Heart right ventricle (tissue), 16 donors: ENCODE results near the gene CHST1. TPM values are rescaled to one million over a fixed set of nuclear protein-coding genes. Genes with fewer than 3 reads are reported as not detected.
A peak's percentile ranks its signal among the peaks of the same experiment; 100 is the strongest.

ENCODE experiments used
- ATAC-seq, 8 donors: fragments of 200-7000 bp; cut with Tn5 transposase; one replicate each; pipeline ENCODE4 v1.9.1; 2020; ENCODE audit warnings: mild to moderate bottlenecking in 8 of 8, moderate library complexity in 8 of 8, moderate number of reproducible peaks in 1 of 8
- DNase-seq, 2 donors: peaks; one replicate each; pipeline ENCODE4 v3.0.0-alpha.2; 2020
- H3K27ac ChIP-seq, 10 donors: fragments of 200-600 bp; sonication (generic) in 2 of 10; one replicate each; pipeline versions ENCODE4 v1.5.0 to v1.8.0; 2020 to 2022; ENCODE audit warnings: mild to moderate bottlenecking in 3 of 10
- H3K27me3 ChIP-seq, 7 donors: fragments of 200-600 bp; one replicate each; pipeline ENCODE4 v1.8.0; 2021 to 2022; ENCODE audit warnings: mild to moderate bottlenecking in 2 of 7
- H3K36me3 ChIP-seq, 9 donors: fragments of 200-600 bp; sonication (generic) in 1 of 9; one replicate each; pipeline versions ENCODE4 v1.5.0 to v1.8.0; 2020 to 2022; ENCODE audit warnings: mild to moderate bottlenecking in 2 of 9
- H3K4me1 ChIP-seq, 9 donors: fragments of 200-600 bp; sonication (generic) in 1 of 9; one replicate each; pipeline versions ENCODE4 v1.5.0 to v1.8.0; 2020 to 2022; ENCODE audit warnings: mild to moderate bottlenecking in 4 of 9
- H3K4me3 ChIP-seq, 10 donors: fragments of 200-600 bp; sonication (generic) in 2 of 10; one replicate each; pipeline versions ENCODE4 v1.5.0 to v1.8.0; 2020 to 2022; ENCODE audit warnings: mild to moderate bottlenecking in 7 of 10, moderate library complexity in 2 of 10
- H3K9me3 ChIP-seq, 11 donors: fragments of 200-600 bp in 10 of 11; sonication (generic) in 2 of 11; one replicate each; pipeline versions ENCODE4 v1.5.0 to v1.8.0; 2013 to 2022; ENCODE audit warnings: mild to moderate bottlenecking in 2 of 11, control low read depth in 1 of 11, moderate library complexity in 1 of 11
- WGBS, 2 donors: extraction: QIAGEN DNeasy Blood & Tissue Kit; methylation state at CpG; one replicate each; pipeline ENCODE4 v1.1.7; 2013; ENCODE audit warnings: inconsistent platforms in 1 of 2; 5-methylcytosine and 5-hydroxymethylcytosine counted together
- intact Hi-C, 10 donors: fragments of 100-400 bp; cut with DNase I; formaldehyde crosslinking; loops; one replicate each; pipeline versions ENCODE4 v1.11.1 to v1.14.2; 2022
- polyA plus RNA-seq, 2 donors: library from polyadenylated mRNA; stranded (reverse); fragments of 200-250 nt; gene quantifications; one replicate each; pipeline ENCODE4 v1.2.3, GENCODE V29; 2013
- total RNA-seq, 10 donors: library from RNA; stranded (reverse); fragmentation: NEBNext Ultra II Directional in 3 of 10; extraction: Animal tissue kit (Norgen Biotek cat#: 25700) in 3 of 10; gene quantifications; one replicate each; pipeline versions ENCODE4 v1.2.1 to v1.2.4, GENCODE V29; 2021 to 2023
- TF ChIP-seq, protein P1 (sequence below), 9 donors: fragments of 200-600 bp; sonication (generic) in 2 of 9; IDR thresholded peaks; one replicate each; pipeline versions ENCODE4 v1.5.0 to v1.8.0; 2021 to 2022; ENCODE audit warnings: antibody characterized with exemption in 9 of 9, mild to moderate bottlenecking in 5 of 9, moderate library complexity in 1 of 9
- donor health status: Arrhythmogenic right ventricular cardiomyopathy.
- donor health status: ischemic (EF 13 %, LVEDD 7.1; RV severe dilation, severe dysfunction).
- donor health status: healthy with polysubstance abuse.
- donor health status: DM: no; HTN: yes; CAD: no.
- donor health status: DM: no; HTN: no; CAD: no.
- donor health status: ischemic (EF 25% LVEDD 6.9; RV normal size, moderate dysfunction).
- donor health status: ischemic (EF 25% LVEDD 5.7; RV mildly dilated, moderate dysfunction).
- donor health status: healthy.
- donor health status: DM: yes; HTN: yes; CAD: no.
- donor health status: Ischemic cardiomyopathy.
- donor health status: ischemic (EF 35%, LVEDD 5.7; RV mildly dilated, moderate dysfunction).
- donor health status: nonischemic (EF 11% LVEDD 7.7; RV severe dilation, severe dysfunction).
- donor health status: DM: yes; HTN: yes; CAD: no.
- donor health status: PGD.
- donor health status: ischemic (EF 29% LVEDD 5.4; RV normal size, mild dysfunction).
- donor health status: nonischemic (EF 23%, LVEDD 6.1; RV moderate dilation, normal function).

CHST1 gene
- total and polyA plus RNA-seq, 12 donors, result 0.53 to 7.7 (median 1.9) TPM

GRCh38 chr11:45649544-45650165 lies 15.8 kb downstream of the CHST1 start:
- peaks cover 0 to 20% (median 0%) of the 10 kb centered on the region in 9 donors for H3K36me3 ChIP-seq
- peaks cover 0 to 28% (median 10%) of the 10 kb centered on the region in 7 donors for H3K27me3 ChIP-seq
- peaks cover 0 to 34% (median 13%) of the 10 kb centered on the region in 9 donors for H3K4me1 ChIP-seq
- H3K9me3 ChIP-seq, result no peaks in the 10 kb centered on the region
- DNase-seq (no peak), ATAC-seq (no peak)
- no peak overlapping the region for H3K27ac ChIP-seq
- no peak overlapping the region for H3K4me3 ChIP-seq
- WGBS, 2 donors, result 85 to 87% methylated on average over 49 of the region's 49 CpGs
- intact Hi-C loops, result loop anchor here in 9 of 10 donors (5.0 to 10.0 kb wide), 11 partner anchors 47 to 277 kb away; no protein-coding TSS in a partner anchor
- TF ChIP-seq, protein P1, sequence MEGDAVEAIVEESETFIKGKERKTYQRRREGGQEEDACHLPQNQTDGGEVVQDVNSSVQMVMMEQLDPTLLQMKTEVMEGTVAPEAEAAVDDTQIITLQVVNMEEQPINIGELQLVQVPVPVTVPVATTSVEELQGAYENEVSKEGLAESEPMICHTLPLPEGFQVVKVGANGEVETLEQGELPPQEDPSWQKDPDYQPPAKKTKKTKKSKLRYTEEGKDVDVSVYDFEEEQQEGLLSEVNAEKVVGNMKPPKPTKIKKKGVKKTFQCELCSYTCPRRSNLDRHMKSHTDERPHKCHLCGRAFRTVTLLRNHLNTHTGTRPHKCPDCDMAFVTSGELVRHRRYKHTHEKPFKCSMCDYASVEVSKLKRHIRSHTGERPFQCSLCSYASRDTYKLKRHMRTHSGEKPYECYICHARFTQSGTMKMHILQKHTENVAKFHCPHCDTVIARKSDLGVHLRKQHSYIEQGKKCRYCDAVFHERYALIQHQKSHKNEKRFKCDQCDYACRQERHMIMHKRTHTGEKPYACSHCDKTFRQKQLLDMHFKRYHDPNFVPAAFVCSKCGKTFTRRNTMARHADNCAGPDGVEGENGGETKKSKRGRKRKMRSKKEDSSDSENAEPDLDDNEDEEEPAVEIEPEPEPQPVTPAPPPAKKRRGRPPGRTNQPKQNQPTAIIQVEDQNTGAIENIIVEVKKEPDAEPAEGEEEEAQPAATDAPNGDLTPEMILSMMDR (IDR thresholded peaks at IDR 0.05), result no peak

DNA sequence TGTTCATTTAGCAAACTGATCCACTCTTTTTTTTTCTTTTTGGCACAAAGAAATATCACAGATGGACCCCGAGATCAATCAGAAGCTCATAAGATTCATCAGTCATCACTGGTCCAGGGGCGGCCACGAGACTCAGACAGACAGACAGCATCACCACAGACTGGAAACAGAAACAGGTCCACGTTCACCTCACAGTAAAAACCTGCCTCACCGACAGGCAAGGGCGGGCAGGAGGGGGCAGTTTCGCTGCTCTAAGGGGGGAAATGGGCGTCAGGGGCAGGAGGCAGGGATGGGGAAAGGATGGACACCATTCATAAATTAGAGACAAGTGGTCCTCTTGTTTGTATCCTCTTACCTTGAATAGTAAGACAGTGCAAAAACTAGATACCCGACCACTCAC lies 16.5 kb downstream of the CHST1 start:
- Histone ChIP-seq H3K4me1 (peaks cover 0 to 30% (median 11%) of the 10 kb centered on the region in 9 donors), H3K9me3 (no peaks in the 10 kb centered on the region), H3K4me3 (no peak overlapping the region), H3K27ac (no peak overlapping the region), H3K27me3 (peaks cover 0 to 28% (median 10%) of the 10 kb centered on the region in 7 donors), H3K36me3 (peaks cover 0 to 20% (median 0%) of the 10 kb centered on the region in 9 donors)
- WGBS, 2 donors, result 83 to 90% methylated on average over 9 of the region's 9 CpGs
- DNase-seq (no peak), ATAC-seq (no peak)
- TF ChIP-seq, protein P1 (IDR thresholded peaks at IDR 0.05), result no peak
- intact Hi-C loops, result loop anchor here in 1 of 10 donors (5.0 kb wide), 1 partner anchor 47 kb away; no protein-coding TSS in a partner anchor

GRCh38 chr11:45647786-45648185 lies 17.6 kb downstream of the CHST1 start:
- Histone ChIP-seq H3K36me3 (peaks cover 0 to 20% (median 0%) of the 10 kb centered on the region in 9 donors), H3K4me3 (no peak overlapping the region), H3K9me3 (no peaks in the 10 kb centered on the region), H3K4me1 (peaks cover 0 to 36% (median 11%) of the 10 kb centered on the region in 9 donors), H3K27me3 (peaks cover 0 to 28% (median 10%) of the 10 kb centered on the region in 7 donors), H3K27ac (no peak overlapping the region)
- 16 to 32% methylated on average over 1 of the region's 1 CpG for WGBS, 2 donors
- TF ChIP-seq, protein P1 (IDR thresholded peaks at IDR 0.05), result no peak
- DNase-seq (no peak), ATAC-seq (peak in 6 of 8 donors; percentile 26 to 67 (median 61))
- intact Hi-C loops, result loop anchor here in 1 of 10 donors (5.0 kb wide), 1 partner anchor 45 kb away; no protein-coding TSS in a partner anchor

- peaks cover 0 to 39% (median 8%) of the 10 kb centered on the region in 9 donors for H3K4me1 ChIP-seq
- ATAC-seq (no peak), DNase-seq (no peak)
- H3K27ac ChIP-seq, result no peak overlapping the region
- no peaks in the 10 kb centered on the region for H3K9me3 ChIP-seq
- intact Hi-C loops, result loop anchor here in 1 of 10 donors (5.0 kb wide), 1 partner anchor 45 kb away; no protein-coding TSS in a partner anchor
- TF ChIP-seq, protein P1 (IDR thresholded peaks at IDR 0.05), result no peak
- H3K4me3 ChIP-seq, result no peak overlapping the region
- WGBS, 2 donors, result 79 to 81% methylated on average over 3 of the region's 3 CpGs
- H3K36me3 ChIP-seq, result peaks cover 0 to 20% (median 0%) of the 10 kb centered on the region in 9 donors
- peaks cover 0 to 28% (median 10%) of the 10 kb centered on the region in 7 donors for H3K27me3 ChIP-seq
Observed at GRCh38 chr11:45647329-45647728, 18.1 kb downstream of the CHST1 start.
